Hepatocyte (in vitro differentiated cells): ENCODE results near the gene RPL35. TPM values are rescaled to one million over a fixed set of nuclear protein-coding genes. Genes with fewer than 3 reads are reported as not detected.
A peak's percentile ranks its signal among the peaks of the same experiment; 100 is the strongest.

Experiments
- DNase-seq: peaks from one replicate; pipeline ENCODE4 v3.0.0-alpha.2; 2016; ENCODE audit warnings: low spot score
- H2AFZ ChIP-seq: fragments of 200-600 bp; sonication (generic); 2 replicates; pipeline ENCODE4 v1.6.0; 2016; ENCODE audit warnings: antibody characterized with exemption, mild to moderate bottlenecking
- H3K27ac ChIP-seq: fragments of 200-600 bp; sonication (generic); 2 replicates; pipeline ENCODE4 v1.5.1; 2016; ENCODE audit warnings: mild to moderate bottlenecking
- H3K27me3 ChIP-seq: fragments of 200-600 bp; sonication (generic); 2 replicates; pipeline ENCODE4 v1.6.1; 2016
- H3K36me3 ChIP-seq: fragments of 200-600 bp; sonication (generic); replicated peaks from 2 replicates; pipeline ENCODE4 v1.5.1; 2016; ENCODE audit warnings: low read depth; ENCODE audit not compliant: insufficient read depth
- H3K4me1 ChIP-seq: fragments of 200-600 bp; sonication (generic); 2 replicates; pipeline ENCODE4 v1.5.1; 2016; ENCODE audit warnings: mild to moderate bottlenecking, moderate library complexity; ENCODE audit not compliant: insufficient read depth
- H3K4me2 ChIP-seq: fragments of 200-600 bp; sonication (generic); 2 replicates; pipeline ENCODE4 v1.6.0; 2016
- H3K4me3 ChIP-seq: fragments of 200-600 bp; sonication (generic); 2 replicates; pipeline ENCODE4 v1.5.1; 2016; ENCODE audit warnings: mild to moderate bottlenecking
- H3K79me2 ChIP-seq: fragments of 200-600 bp; sonication (generic); 2 replicates; pipeline ENCODE4 v1.6.0; 2017; ENCODE audit warnings: mild to moderate bottlenecking
- H3K9me2 ChIP-seq: fragments of 200-600 bp; sonication (generic); replicated peaks from 2 replicates; pipeline ENCODE4 v1.6.0; 2017; ENCODE audit warnings: mild to moderate bottlenecking; ENCODE audit not compliant: insufficient read depth
- H3K9me3 ChIP-seq: fragments of 200-600 bp; sonication (generic); 2 replicates; pipeline ENCODE4 v1.5.1; 2016; ENCODE audit warnings: low read depth, mild to moderate bottlenecking
- H4K20me1 ChIP-seq: fragments of 200-600 bp; sonication (generic); 2 replicates; pipeline ENCODE4 v1.6.0; 2016; ENCODE audit warnings: mild to moderate bottlenecking; ENCODE audit not compliant: insufficient read depth, poor library complexity, severe bottlenecking
- EZH2 ChIP-seq: fragments of 200-600 bp; sonication (generic); IDR thresholded peaks from 2 replicates; pipeline ENCODE4 v1.6.1; 2016; ENCODE audit warnings: antibody characterized with exemption, mild to moderate bottlenecking, borderline replicate concordance
- EZH2phosphoT487 ChIP-seq: fragments of 200-600 bp; sonication (generic); IDR thresholded peaks from one replicate; pipeline ENCODE4 v1.6.1; 2018; ENCODE audit warnings: antibody characterized with exemption, mild to moderate bottlenecking, low read depth, moderate library complexity; ENCODE audit not compliant: unreplicated experiment, severe bottlenecking
- WGBS: methylation state at CpG from one replicate; pipeline ENCODE4 v1.1.6; 2016; ENCODE audit warnings: low lambda C conversion rate; ENCODE audit errors: missing lambda C conversion rate; 5-methylcytosine and 5-hydroxymethylcytosine counted together
- polyA plus RNA-seq: library from polyadenylated mRNA; unstranded; fragments of >200 nt; fragmentation: Nextera tagmentation; extraction: Ambion mirVana; gene quantifications from 2 replicates; pipeline ENCODE4 v1.2.1, GENCODE V29; 2016
- total RNA-seq: library from RNA; depleted of rRNA; stranded (reverse); fragments of >200 nt; gene quantifications from 2 replicates; pipeline ENCODE4 v1.2.3, GENCODE V29; 2014
- TF ChIP-seq, protein P1 (sequence below): fragments of 200-600 bp; sonication (generic); IDR thresholded peaks from 2 replicates; pipeline ENCODE4 v1.5.1; 2016; ENCODE audit warnings: antibody characterized with exemption, mild to moderate bottlenecking; ENCODE audit not compliant: poor library complexity

Gene RPL35
- total and polyA plus RNA-seq, 2 experiments from 2014 or later = 927 to 1,257 TPM

DNA sequence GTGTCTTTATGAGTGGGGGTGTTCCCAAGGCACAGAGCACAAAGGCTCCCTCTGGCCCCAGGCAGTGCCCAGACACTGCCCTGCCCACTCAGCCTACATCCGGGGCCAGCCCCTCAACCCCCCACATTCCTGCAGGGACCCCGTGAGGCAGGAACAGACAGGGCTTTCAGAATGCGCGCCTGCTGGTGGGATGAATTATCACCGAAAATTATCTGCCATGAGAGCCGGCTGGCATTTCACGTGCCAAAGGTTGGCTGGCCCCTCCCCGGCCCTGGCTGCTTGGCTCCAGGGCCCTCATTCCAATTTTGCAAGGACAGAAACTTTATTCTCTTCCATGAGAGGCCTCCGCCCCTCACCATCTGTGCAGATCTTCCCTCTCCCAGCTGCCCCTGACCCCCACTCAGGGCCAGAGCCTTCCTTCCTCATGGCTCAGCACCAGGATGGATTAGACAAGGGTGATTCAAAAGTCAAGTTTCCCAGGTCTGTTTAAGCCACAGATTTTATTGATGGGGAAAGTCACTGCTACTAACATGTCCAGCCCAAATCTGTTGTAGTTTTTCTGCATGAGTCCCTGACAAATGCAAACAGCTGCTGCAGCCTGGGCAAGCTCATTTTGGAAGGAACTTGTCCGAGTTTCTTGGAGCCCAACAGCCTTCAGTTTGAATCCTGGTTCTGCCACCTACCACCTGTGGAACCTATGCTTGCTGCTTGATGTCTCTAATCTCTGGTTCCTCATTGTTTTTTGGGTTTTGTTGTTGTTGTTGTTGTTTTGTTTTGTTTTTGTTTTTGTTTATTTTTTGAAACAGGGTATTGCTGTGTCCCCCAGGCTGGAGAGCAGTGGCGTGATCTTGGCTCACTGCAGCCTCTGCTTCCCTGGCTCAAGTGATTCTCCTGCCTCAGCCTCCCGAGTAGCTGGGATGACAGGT is 40.8 kb downstream of the RPL35 start:
- H3K27ac ChIP-seq = no peak overlapping the region
- H3K4me2 ChIP-seq = no peak overlapping the region
- H3K36me3 ChIP-seq = no peaks in the 10 kb centered on the region

DNA sequence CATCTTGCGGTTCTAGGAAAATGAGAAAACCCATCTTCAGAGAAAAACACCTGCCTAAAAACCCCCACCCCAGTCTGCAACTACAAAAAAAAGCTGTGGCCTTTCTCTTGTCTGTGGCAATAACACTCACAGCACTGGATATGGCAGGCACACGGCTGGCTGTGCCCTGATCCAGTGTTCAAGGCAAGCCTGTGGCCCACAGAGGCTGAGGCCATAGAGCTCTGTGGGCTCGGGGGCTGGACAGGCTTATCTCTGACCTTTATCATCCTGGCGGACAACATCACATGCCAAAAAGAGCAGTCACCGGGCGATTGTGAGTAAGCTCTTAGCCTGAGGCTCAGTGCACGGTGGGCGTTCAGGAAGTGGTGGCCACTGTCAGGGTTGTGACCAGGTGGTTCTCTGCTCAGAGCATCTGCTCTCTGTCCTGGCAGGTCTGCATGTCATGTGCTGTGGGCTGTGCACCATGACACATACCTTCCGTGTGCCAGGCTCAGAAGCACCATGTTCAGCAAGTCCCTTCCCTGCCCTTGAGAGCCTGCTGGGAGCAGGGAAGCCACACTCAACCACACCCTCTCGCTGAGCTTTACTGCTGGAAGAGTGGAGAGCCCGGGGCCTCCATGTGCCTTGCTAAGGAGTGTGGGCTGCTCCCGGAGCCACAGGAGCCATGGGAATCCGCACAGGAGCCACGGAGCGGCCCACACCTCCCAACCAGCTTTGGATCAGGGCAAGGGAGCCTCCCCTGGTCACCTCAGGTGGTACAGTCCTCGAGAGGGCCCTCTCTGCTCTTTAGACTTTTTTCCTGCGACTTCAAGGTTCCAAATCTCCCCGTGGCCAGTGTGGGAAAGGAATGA is 43.1 kb downstream of the RPL35 start:
- Histone ChIP-seq H2AFZ (peak overlapping the region; percentile 17), H3K4me1 (peaks cover 13% of the 10 kb centered on the region), H3K4me3 (no peak overlapping the region), H3K36me3 (no peaks in the 10 kb centered on the region), H3K27me3 (no peaks in the 10 kb centered on the region), H3K9me3 (no peaks in the 10 kb centered on the region), H3K27ac (peak overlapping the region; percentile 83), H4K20me1 (no peaks in the 10 kb centered on the region), H3K79me2 (no peaks in the 10 kb centered on the region), H3K4me2 (no peak overlapping the region), H3K9me2 (no peaks in the 10 kb centered on the region)
- 47% methylated on average over 17 of the region's 18 CpGs for WGBS
- DNase-seq = peak; percentile 69
- TF ChIP-seq EZH2 (no peak), EZH2phosphoT487 (no peak)
- TF ChIP-seq, protein P1, sequence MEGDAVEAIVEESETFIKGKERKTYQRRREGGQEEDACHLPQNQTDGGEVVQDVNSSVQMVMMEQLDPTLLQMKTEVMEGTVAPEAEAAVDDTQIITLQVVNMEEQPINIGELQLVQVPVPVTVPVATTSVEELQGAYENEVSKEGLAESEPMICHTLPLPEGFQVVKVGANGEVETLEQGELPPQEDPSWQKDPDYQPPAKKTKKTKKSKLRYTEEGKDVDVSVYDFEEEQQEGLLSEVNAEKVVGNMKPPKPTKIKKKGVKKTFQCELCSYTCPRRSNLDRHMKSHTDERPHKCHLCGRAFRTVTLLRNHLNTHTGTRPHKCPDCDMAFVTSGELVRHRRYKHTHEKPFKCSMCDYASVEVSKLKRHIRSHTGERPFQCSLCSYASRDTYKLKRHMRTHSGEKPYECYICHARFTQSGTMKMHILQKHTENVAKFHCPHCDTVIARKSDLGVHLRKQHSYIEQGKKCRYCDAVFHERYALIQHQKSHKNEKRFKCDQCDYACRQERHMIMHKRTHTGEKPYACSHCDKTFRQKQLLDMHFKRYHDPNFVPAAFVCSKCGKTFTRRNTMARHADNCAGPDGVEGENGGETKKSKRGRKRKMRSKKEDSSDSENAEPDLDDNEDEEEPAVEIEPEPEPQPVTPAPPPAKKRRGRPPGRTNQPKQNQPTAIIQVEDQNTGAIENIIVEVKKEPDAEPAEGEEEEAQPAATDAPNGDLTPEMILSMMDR = no peak

More for the DNA sequence above, 40.8 kb downstream of the RPL35 start:
- TF ChIP-seq, protein P1 = no peak
- TF ChIP-seq EZH2 (no peak), EZH2phosphoT487 (no peak)
- H3K79me2 ChIP-seq = no peaks in the 10 kb centered on the region
- H3K27me3 ChIP-seq = no peaks in the 10 kb centered on the region
- H3K9me2 ChIP-seq = no peaks in the 10 kb centered on the region
- no peaks in the 10 kb centered on the region for H4K20me1 ChIP-seq
- no peak overlapping the region for H2AFZ ChIP-seq
- no peak overlapping the region for H3K4me3 ChIP-seq
- peaks cover 13% of the 10 kb centered on the region for H3K4me1 ChIP-seq
- no peaks in the 10 kb centered on the region for H3K9me3 ChIP-seq
- 89% methylated on average over 12 of the region's 12 CpGs for WGBS
- DNase-seq = no peak

DNA sequence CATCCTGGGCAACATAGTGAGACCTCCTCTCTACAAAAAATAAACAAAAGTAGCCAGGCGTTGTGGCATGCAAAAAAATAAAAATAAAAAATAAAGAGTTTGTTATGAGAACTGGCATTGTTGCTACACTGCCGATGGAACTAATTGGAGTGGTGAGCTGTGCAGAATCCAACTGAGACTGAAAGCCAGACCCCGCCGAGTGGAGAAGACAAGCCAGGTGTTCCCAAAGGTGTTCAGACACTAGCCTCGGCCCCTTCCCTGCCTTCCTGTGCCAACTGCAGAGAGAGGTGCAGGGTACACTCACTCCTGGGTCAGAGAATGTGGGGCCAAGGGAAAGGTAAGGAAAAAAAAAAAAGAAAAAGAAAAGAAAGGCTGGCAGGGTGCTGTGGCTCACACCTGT is 46.2 kb downstream of the RPL35 start:
- no peaks in the 10 kb centered on the region for H3K79me2 ChIP-seq
- no peaks in the 10 kb centered on the region for H3K36me3 ChIP-seq
- no peaks in the 10 kb centered on the region for H4K20me1 ChIP-seq
- H3K9me3 ChIP-seq = no peaks in the 10 kb centered on the region
- H3K4me1 ChIP-seq = peaks cover 39% of the 10 kb centered on the region
- TF ChIP-seq EZH2 = no peak
- no peak for TF ChIP-seq EZH2phosphoT487
- TF ChIP-seq, protein P1 = no peak
- no peaks in the 10 kb centered on the region for H3K9me2 ChIP-seq
- no peak overlapping the region for H3K27ac ChIP-seq
- no peak overlapping the region for H3K4me3 ChIP-seq
- no peaks in the 10 kb centered on the region for H3K27me3 ChIP-seq
- 94% methylated on average over 5 of the region's 5 CpGs for WGBS
- no peak overlapping the region for H2AFZ ChIP-seq
- no peak overlapping the region for H3K4me2 ChIP-seq
- DNase-seq = no peak
